Stomach (tissue), 9 donors: Measurements from ENCODE around the gene ADARB2. TPM values are rescaled to one million over a fixed set of nuclear protein-coding genes. Genes with fewer than 3 reads are reported as not detected.

Experiments
- DNase-seq, 2 donors: peaks; one replicate each; pipeline versions ENCODE4 v3.0.0 to v3.0.0-alpha.2; 2013 to 2019
- H3K27ac ChIP-seq, 5 donors: fragments of 200-600 bp in 4 of 5; sonication (generic) in 4 of 5; one replicate each; pipeline ENCODE4 v1.5.1; 2013 to 2019; ENCODE audit warnings: mild to moderate bottlenecking in 1 of 5, moderate library complexity in 1 of 5
- H3K27me3 ChIP-seq, 3 donors: fragments of 200-600 bp; sonication (generic); one replicate each; pipeline ENCODE4 v1.5.1; 2017 to 2019; ENCODE audit warnings: mixed run types in 1 of 3
- H3K36me3 ChIP-seq, 4 donors: fragments of 200-600 bp; sonication (generic); 1 replicate in 3 of 4; 2 replicates in 1 of 4; pipeline ENCODE4 v1.5.1; 2016 to 2019
- H3K4me1 ChIP-seq, 4 donors: fragments of 200-600 bp; sonication (generic); one replicate each; pipeline ENCODE4 v1.5.1; 2016 to 2019
- H3K4me3 ChIP-seq, 4 donors: fragments of 200-600 bp; sonication (generic) in 3 of 4; one replicate each; pipeline ENCODE4 v1.5.1; 2016 to 2019; ENCODE audit warnings: mild to moderate bottlenecking in 1 of 4
- H3K9me3 ChIP-seq, 4 donors: fragments of 200-600 bp; sonication (generic); one replicate each; pipeline ENCODE4 v1.5.1; 2016 to 2019
- CTCF ChIP-seq, 7 experiments: fragments of 450-650 bp in 4 of 7; fragments of 200-600 bp in 3 of 7; sonication (generic) in 3 of 7; IDR thresholded peaks; one replicate each; pipeline ENCODE4 v1.5.1; 2016 to 2019; ENCODE audit warnings: antibody characterized with exemption in 7 of 7, control low read depth in 2 of 7, mild to moderate bottlenecking in 1 of 7
- EP300 ChIP-seq: sonication (generic); formaldehyde crosslinking; IDR thresholded peaks from one replicate; pipeline ENCODE4 v1.6.1; 2017; ENCODE audit warnings: antibody characterized with exemption
- POLR2A ChIP-seq, 4 donors: fragments of 450-650 bp; IDR thresholded peaks; one replicate each; pipeline ENCODE4 v1.6.1; 2016; ENCODE audit warnings: antibody characterized with exemption in 4 of 4, control low read depth in 2 of 4, mild to moderate bottlenecking in 1 of 4, moderate library complexity in 1 of 4
- POLR2AphosphoS5 ChIP-seq, 3 donors: sonication (generic); formaldehyde crosslinking; IDR thresholded peaks; one replicate each; pipeline ENCODE4 v1.6.1; 2016; ENCODE audit warnings: antibody characterized with exemption in 3 of 3
- WGBS, 5 donors: extraction: QIAGEN DNeasy Blood & Tissue Kit in 3 of 5; methylation state at CpG; one replicate each; pipeline versions ENCODE4 v1.1.5 to v1.1.7; 2013 to 2018; 5-methylcytosine and 5-hydroxymethylcytosine counted together
- intact Hi-C: fragments of 100-400 bp; cut with DNase I; formaldehyde crosslinking; loops from one replicate; pipeline ENCODE4 v1.15.1; 2023; ENCODE audit warnings: low total_unique reads
- polyA plus RNA-seq, 3 donors: library from polyadenylated mRNA; stranded (reverse); fragments of 200-250 nt; gene quantifications; one replicate each; pipeline ENCODE4 v1.2.3, GENCODE V29; 2013
- total RNA-seq, 5 donors: library from RNA; depleted of rRNA; stranded (reverse); fragments of >200 nt; gene quantifications; one replicate each; pipeline versions ENCODE4 v1.1.0 to v1.2.3, GENCODE V29; 2014 to 2016
- donor health status: healthy with polysubstance abuse.
- donor health status: Bipolar disorder and iron deficiency.
- donor health status: healthy.

Gene ADARB2
- total and polyA plus RNA-seq, 8 donors: 0.55 to 4.1 (median 1.4) TPM; not detected in 1

- no peak for DNase-seq
- H3K4me3 ChIP-seq: no peak overlapping the region
- H3K27ac ChIP-seq: no peak overlapping the region
- no peaks in the 10 kb centered on the region for H3K9me3 ChIP-seq
- H3K4me1 ChIP-seq: no peaks in the 10 kb centered on the region
- no peak for TF ChIP-seq POLR2AphosphoS5 (IDR thresholded peaks at IDR 0.05)
- no peak for TF ChIP-seq CTCF (IDR thresholded peaks at IDR 0.05)
- H3K27me3 ChIP-seq: peaks cover 0 to 8% (median 0%) of the 10 kb centered on the region in 3 donors
- intact Hi-C loops: no loop called here
- H3K36me3 ChIP-seq: no peaks in the 10 kb centered on the region
- WGBS, 5 donors: 55 to 68% (median 61%) methylated on average over 8 of the region's 8 CpGs
Observed at GRCh38 chr10:1523221-1523620, 214.1 kb downstream of the ADARB2 start.

GRCh38 chr10:1522237-1522636, 215.1 kb downstream of the ADARB2 start:
- no peak overlapping the region for H3K27ac ChIP-seq
- DNase-seq: no peak
- no peaks in the 10 kb centered on the region for H3K4me1 ChIP-seq
- intact Hi-C loops: no loop called here
- H3K27me3 ChIP-seq: peaks cover 0 to 8% (median 0%) of the 10 kb centered on the region in 3 donors
- H3K4me3 ChIP-seq: no peak overlapping the region
- 63 to 77% (median 72%) methylated on average over 4 of the region's 4 CpGs for WGBS, 5 donors
- H3K9me3 ChIP-seq: no peaks in the 10 kb centered on the region
- H3K36me3 ChIP-seq: no peaks in the 10 kb centered on the region
- no peak for TF ChIP-seq CTCF (IDR thresholded peaks at IDR 0.05)
- TF ChIP-seq POLR2AphosphoS5 (IDR thresholded peaks at IDR 0.05): no peak
- no peak for TF ChIP-seq POLR2A (IDR thresholded peaks at IDR 0.05)
- TF ChIP-seq EP300: no peak

- Histone ChIP-seq H3K9me3 (no peaks in the 10 kb centered on the region), H3K27ac (no peak overlapping the region), H3K27me3 (peaks cover 0 to 6% (median 0%) of the 10 kb centered on the region in 3 donors), H3K4me3 (no peak overlapping the region), H3K4me1 (no peaks in the 10 kb centered on the region), H3K36me3 (no peaks in the 10 kb centered on the region)
- no peak for TF ChIP-seq POLR2A (IDR thresholded peaks at IDR 0.05)
- no peak for TF ChIP-seq EP300
- no peak for TF ChIP-seq CTCF (IDR thresholded peaks at IDR 0.05)
- TF ChIP-seq POLR2AphosphoS5 (IDR thresholded peaks at IDR 0.05): no peak
- WGBS, 5 donors: 75 to 90% (median 82%) methylated on average over 6 of the region's 6 CpGs
- intact Hi-C loops: no loop called here
- DNase-seq: no peak
Observed at GRCh38 chr10:1521741-1522140, 215.6 kb downstream of the ADARB2 start.

- Histone ChIP-seq H3K4me1 (no peaks in the 10 kb centered on the region), H3K27me3 (no peaks in the 10 kb centered on the region), H3K9me3 (no peaks in the 10 kb centered on the region), H3K4me3 (no peak overlapping the region), H3K36me3 (no peaks in the 10 kb centered on the region), H3K27ac (no peak overlapping the region)
- intact Hi-C loops: no loop called here
- WGBS, 5 donors: 78 to 84% (median 80%) methylated on average over 14 of the region's 14 CpGs
- TF ChIP-seq POLR2A (IDR thresholded peaks at IDR 0.05): no peak
- TF ChIP-seq EP300: no peak
- no peak for TF ChIP-seq POLR2AphosphoS5 (IDR thresholded peaks at IDR 0.05)
- TF ChIP-seq CTCF (IDR thresholded peaks at IDR 0.05): no peak
- DNase-seq: no peak
Observed at GRCh38 chr10:1520909-1521565, 216.3 kb downstream of the ADARB2 start.
